Activated CD4-positive, CD25-positive, alpha-beta regulatory T cell treated with anti-CD3 and anti-CD28 coated beads, Interleukin-2, amount 50 U/mL, for 24 hours (primary cell): ENCODE data around the gene PGAP6.
A peak's percentile ranks its signal among the peaks of the same experiment; 100 is the strongest.
"Not testable (repeated sequence)": the region's sequence is repeated elsewhere in the genome, so short reads cannot be mapped to it uniquely, and the experiment has no call there.

Source experiments
- ATAC-seq, 2 donors: fragments of 150-1000 bp; cut with Tn5 transposase; one replicate each; pipeline ENCODE4 v1.10.0; 2021; ENCODE audit warnings: mild to moderate bottlenecking in 1 of 2, moderate library complexity in 1 of 2

PGAP6 gene, protein sequence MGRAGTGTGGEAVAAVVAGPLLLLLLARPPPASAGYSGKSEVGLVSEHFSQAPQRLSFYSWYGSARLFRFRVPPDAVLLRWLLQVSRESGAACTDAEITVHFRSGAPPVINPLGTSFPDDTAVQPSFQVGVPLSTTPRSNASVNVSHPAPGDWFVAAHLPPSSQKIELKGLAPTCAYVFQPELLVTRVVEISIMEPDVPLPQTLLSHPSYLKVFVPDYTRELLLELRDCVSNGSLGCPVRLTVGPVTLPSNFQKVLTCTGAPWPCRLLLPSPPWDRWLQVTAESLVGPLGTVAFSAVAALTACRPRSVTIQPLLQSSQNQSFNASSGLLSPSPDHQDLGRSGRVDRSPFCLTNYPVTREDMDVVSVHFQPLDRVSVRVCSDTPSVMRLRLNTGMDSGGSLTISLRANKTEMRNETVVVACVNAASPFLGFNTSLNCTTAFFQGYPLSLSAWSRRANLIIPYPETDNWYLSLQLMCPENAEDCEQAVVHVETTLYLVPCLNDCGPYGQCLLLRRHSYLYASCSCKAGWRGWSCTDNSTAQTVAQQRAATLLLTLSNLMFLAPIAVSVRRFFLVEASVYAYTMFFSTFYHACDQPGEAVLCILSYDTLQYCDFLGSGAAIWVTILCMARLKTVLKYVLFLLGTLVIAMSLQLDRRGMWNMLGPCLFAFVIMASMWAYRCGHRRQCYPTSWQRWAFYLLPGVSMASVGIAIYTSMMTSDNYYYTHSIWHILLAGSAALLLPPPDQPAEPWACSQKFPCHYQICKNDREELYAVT

GRCh38 chr16:381789-382717 is at the start of gene PGAP6:
Gene PGAP6 (minus strand): TSS chr16:381978. CDS start chr16:381821, 157 bp downstream.
- peak; percentile 67 to 73 for ATAC-seq

- no peak for ATAC-seq
Observed at GRCh38 chr16:430904-431303, 49.1 kb upstream of the PGAP6 start.

- ATAC-seq, result no peak
Observed at GRCh38 chr16:427250-427649, 45.5 kb upstream of the PGAP6 start.

- ATAC-seq, result no peak
Observed at GRCh38 chr16:426906-427249, 45.1 kb upstream of the PGAP6 start.

- ATAC-seq, result no peak
Observed at GRCh38 chr16:426115-426905, 44.5 kb upstream of the PGAP6 start.

GRCh38 chr16:425740-426114 is 43.9 kb upstream of the PGAP6 start:
- peak; percentile 59 to 62 for ATAC-seq

DNA sequence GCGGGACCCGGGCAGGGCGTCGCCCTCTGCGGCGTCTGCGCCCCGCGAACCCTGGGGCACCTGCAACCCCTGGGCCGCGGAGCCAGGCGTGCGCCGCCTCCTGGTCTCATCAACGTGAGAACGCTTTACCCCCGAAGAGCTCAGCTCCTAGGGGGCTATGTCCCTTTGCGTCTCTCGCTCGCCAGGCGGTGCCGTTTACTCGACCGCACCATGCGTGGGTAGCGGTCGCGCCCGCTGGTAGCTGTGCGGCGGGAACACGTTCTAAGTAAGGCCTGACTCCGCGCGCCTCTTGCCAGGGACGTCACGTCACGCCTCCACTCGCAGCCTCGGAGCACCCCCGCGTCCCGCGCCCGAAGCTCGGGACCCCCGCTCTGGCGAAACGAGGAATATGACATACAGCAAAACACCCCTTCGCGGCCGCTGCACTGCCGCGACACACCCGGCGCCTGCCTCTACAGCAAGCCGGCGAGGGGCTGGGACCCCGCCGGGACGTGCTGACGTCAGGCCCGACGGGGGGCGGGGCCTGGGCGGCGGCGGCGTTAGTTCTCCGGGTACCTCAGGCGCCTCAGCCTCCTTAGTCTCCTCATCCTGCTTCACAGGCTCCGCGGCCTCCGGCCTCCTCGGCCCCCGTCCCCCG is 43.4 kb upstream of the PGAP6 start, which contains the start of gene RAB11FIP3:
Gene RAB11FIP3 (plus strand): TSS at position 568 of the 637 bp plus-strand sequence. CDS start 358 bp downstream, outside the sequence.
- peak; percentile 93 to 97 for ATAC-seq

DNA sequence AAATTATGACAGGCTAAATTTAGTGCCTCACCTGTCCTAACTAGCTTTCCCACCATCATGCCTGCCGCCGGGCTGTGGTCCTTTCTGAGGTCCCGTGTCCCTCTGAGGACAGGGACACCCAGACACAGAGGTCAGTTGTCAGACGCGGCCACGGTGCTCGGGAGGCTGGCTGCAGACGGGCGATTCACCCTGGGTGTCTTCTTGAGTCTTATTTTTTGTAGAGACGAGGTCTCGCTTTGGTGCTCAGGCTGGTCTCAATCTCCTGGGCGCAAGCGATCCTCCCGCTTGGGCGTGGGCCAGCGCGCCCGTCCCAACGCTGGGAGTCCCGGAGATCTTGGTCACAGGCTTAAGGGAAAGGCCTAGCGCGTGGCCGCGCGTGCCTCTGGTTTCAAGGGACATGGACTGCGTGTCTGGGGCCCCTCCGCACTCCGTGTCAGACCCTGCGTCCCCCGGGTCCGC is 42.9 kb upstream of the PGAP6 start:
- ATAC-seq, result no peak

- ATAC-seq, result no peak
Observed at GRCh38 chr16:424033-424622, 42.4 kb upstream of the PGAP6 start.

DNA sequence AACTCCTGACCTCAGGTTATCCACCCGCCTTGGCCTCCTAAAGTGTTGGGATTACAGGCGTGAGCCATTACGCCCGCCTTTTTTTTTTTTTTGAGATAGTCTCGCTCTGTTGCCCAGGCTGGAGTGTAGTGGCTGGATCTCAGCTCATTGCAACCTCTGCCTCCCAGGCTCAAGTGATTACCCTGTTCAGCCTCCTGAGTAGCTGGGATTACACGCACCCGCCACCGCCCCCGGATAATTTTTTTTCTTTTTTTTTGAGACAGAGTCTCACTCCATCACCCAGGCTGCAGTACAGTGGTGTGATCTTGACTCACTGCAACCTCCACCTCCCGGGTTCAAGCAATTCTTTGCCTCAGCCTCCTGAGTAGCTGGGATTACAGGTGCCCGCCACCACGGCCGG is 40.4 kb upstream of the PGAP6 start:
- not testable (repeated sequence) for ATAC-seq

DNA sequence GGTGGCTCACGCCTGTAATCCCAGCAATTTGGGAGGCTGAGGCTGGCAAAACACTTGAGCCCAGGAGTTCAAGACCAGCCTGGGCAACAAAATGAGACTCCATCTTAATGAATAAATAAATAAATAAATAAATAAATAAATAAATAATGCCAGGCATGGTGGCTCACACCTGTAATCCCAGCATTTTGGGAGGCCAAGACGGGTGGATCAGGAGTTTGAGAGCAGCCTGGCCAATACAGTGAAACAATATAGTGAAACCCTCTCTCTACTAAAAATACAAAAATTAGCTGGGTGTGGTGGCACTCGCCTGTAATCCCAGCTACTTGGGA is 33.4 kb upstream of the PGAP6 start:
- ATAC-seq, result not testable (repeated sequence)

DNA sequence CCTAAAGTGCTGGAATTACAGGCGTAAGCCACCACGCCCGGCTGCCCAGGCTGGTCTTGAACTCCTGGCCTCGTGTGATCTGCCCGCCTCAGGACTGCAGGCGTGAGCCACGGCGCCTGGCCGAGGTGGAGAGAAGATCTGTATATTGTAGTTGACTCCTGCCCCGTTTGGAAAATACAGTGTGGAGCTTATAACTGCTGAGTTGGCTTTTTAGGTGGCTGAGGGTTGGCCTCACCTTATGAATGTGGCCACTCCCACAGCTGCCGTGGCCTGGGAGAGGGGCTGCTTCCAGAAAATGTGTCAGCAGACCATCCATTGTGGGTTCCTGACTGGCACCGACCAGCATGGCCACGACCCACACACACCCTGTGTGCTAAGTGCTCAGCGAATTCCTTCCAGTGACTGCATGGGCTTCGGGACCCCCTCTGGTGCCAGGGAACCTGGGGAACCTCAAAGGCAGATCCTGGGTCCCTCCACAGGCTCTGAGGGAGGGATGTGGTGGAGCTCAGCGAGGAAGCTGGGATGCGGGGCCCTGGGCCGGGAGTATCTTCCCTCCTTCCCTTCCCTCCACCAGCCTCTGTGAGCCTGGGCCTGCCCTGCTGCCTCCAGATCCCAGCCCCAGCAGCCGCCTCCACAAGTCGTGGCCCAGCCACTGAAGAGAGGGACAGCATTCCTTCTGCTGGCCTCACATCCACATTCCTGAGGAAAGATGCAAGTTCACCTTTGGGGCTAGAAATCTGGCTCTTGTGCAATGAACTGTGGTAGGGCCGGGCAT is 32.8 kb upstream of the PGAP6 start:
- ATAC-seq, result no peak

DNA sequence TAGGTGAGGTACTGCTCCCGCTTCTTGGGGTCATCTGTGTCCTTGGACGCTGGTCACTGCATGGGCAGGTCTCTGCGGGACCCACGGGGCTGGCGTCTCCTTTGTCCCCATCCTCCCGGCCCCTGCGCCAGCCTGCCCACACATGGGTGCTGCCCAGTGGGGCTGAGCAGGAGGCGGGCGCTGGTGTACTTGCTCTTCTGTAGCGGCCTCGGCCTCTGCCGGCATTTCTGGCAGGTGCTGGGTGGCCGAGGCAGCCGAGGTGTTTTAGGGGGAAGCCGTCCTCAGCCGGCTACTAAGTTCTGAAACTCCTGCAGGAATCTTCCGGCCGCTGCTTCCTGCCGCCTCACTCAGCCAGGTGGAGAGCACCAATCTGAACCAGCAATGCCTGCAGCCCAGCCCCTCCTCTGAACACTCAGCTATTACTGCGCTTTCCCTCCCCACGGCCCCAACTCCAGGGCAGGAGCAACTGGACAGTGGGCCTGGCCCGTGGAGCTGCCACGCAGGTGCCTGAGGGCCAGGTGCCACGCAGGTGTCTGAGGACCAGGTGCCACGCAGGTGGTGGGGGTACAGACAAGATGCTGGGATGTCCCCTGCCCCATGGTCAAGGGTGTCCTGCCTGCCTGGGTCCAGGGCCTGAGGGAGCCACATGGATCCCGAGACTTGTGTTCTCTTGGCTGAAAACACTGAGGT is 29.9 kb upstream of the PGAP6 start:
- ATAC-seq, result no peak

GRCh38 chr16:410516-411178 is 28.9 kb upstream of the PGAP6 start:
- ATAC-seq, result no peak

DNA sequence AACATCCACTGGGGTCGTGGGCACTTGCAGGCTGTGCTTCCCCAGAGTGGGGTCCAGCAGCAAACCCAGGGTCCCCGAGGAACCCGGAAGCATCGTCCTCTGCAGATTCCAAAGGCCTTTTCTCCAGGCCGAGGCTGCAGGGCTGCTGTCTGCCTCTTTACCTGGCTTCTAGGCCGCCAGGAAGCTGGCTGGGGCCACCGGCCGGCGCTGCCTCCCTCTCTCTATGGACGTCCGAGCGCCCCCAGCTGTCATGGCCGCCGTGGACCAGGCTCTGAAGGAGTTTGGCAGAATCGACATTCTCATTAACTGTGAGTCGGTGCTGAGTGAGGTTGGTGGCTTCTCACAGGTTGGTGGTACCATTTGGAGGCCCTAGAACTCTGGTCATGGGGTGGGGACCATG is 25.5 kb upstream of the PGAP6 start:
- no peak for ATAC-seq

DNA sequence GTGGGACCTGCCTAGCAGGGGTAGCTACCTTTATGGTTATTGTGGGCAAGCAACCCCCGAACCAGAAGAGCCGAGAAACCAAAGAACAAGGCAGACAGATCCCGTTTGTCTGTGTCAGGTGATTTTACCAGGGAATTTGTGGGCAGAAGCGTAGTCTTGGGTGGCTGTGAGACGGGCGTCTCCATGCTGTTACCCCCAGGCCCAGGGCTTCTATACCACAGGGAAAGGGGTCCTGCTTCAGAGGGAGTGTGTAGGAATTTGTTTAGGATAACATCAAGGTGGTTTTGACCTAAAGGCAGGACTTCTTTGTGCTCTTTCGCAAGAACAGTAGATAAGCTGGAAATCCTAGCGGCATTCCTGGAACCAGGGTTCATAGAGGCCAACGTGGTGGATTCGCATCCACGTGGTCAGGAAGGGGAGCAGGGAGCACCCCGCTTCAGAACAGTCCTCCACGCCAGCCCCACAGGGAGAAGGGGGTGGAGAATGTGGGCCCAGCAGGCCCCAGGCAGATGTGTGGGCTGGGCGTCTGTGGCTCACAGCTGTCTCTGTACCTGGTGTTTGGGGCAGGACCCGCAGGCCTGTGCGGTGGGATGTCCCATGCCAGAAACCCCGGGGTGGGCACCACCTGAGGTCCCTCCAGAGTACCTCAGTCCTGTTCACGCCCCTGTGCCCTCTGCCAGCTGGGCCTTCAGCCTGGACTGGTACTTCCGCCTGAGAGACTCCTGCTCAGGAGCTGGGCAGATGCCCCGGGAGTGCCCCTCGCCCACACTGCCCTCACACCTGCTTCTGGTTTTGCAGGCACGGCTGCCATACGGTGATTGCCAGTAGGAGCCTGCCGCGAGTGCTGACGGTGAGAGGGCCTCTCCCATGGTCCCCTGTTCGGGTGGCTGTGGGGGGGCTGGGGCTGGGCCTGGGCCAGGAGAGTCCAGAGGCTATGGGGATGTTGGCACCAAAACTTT is 24.0 kb upstream of the PGAP6 start:
- no peak for ATAC-seq

DNA sequence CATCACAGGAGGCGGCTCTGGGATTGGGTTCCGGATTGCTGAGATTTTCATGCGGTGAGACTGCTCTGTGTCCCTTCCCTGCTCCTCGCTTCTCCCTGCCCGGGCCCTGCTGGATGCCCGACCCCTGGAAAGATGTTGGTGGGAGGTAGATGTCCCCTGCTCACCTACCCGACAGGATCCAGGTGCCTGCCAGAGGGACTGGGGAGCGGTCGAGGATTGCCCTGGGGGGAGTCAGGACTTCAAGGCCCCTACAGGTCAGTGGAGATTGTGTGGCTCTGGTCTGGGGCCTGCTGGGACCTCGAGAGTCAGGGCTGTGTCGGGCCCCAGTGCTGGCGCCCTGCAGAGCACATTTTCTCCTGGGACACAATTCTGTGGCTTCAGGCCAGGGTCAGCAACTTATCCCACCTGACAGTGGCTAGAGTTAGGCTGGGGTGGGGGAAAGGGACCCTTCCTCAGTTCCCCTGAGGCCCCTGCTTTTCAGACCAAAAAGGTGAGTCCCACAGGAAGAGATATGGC is 23.3 kb upstream of the PGAP6 start:
- ATAC-seq, result no peak
